Measurements from ENCODE around the gene XPA.

XPA gene

DNA sequence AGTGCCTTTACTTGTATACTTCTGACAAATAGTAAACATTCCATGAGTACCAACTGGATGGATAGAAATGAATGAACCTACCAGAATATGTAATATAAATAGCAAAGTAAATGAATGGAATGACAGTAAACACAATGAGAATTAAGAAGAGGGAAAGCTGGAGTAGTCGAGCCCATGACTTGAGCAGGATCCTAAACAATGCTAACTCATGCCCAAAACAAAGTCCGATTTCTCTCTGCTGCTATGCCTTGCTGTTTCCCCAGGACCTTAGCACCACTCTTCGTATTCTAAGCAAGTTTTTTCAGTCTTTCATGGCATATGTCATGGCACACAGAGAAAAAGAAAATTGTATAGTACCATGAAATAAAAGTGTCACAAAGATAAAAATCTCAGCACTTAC lies 1.8 kb downstream of the XPA start:
- TF ChIP-seq SIN3A (IDR thresholded peaks at IDR 0.05; ENCODE audit: borderline replicate concordance, insufficient read depth, low read length) (no peak), FOXP2 (optimal IDR thresholded peaks at IDR 0.05; ENCODE audit: borderline replicate concordance, extremely low read depth, extremely low read length, insufficient read depth) (no peak), POLR2AphosphoS5 (IDR thresholded peaks at IDR 0.05; ENCODE audit: low read depth, low read length) (no peak), TAF1 (IDR thresholded peaks at IDR 0.05; ENCODE audit: borderline replicate concordance, insufficient read depth, low read length) (no peak)
- TF ChIP-seq, protein P1, sequence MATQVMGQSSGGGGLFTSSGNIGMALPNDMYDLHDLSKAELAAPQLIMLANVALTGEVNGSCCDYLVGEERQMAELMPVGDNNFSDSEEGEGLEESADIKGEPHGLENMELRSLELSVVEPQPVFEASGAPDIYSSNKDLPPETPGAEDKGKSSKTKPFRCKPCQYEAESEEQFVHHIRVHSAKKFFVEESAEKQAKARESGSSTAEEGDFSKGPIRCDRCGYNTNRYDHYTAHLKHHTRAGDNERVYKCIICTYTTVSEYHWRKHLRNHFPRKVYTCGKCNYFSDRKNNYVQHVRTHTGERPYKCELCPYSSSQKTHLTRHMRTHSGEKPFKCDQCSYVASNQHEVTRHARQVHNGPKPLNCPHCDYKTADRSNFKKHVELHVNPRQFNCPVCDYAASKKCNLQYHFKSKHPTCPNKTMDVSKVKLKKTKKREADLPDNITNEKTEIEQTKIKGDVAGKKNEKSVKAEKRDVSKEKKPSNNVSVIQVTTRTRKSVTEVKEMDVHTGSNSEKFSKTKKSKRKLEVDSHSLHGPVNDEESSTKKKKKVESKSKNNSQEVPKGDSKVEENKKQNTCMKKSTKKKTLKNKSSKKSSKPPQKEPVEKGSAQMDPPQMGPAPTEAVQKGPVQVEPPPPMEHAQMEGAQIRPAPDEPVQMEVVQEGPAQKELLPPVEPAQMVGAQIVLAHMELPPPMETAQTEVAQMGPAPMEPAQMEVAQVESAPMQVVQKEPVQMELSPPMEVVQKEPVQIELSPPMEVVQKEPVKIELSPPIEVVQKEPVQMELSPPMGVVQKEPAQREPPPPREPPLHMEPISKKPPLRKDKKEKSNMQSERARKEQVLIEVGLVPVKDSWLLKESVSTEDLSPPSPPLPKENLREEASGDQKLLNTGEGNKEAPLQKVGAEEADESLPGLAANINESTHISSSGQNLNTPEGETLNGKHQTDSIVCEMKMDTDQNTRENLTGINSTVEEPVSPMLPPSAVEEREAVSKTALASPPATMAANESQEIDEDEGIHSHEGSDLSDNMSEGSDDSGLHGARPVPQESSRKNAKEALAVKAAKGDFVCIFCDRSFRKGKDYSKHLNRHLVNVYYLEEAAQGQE (IDR thresholded peaks at IDR 0.05; ENCODE audit: insufficient read depth in 1 of 2, low read depth in 2 of 2, low read length in 2 of 2): no peak

DNA sequence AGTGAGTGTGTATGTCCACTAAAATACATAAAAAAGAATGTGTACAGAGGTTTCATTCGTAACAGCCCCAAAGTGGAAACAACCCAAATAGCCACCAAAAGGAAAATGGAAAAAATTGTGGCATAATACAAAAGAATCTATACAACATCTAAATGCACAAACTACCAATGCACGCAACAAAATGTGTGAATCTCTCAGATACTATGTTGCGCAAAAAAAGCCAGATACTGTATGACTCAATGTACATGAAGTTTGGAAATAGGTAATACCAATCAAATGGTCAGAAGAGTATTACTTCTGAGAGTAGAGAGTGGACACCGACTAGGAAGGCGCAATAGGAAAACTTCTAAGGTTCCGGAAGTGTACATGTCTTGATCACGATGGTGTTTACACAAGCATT lies 2.4 kb downstream of the XPA start:
- TF ChIP-seq SIN3A (IDR thresholded peaks at IDR 0.05; ENCODE audit: borderline replicate concordance, insufficient read depth, low read length): no peak
- TF ChIP-seq FOXP2 (optimal IDR thresholded peaks at IDR 0.05; ENCODE audit: borderline replicate concordance, extremely low read depth, extremely low read length, insufficient read depth): no peak
- TF ChIP-seq, protein P1 (IDR thresholded peaks at IDR 0.05; ENCODE audit: insufficient read depth in 1 of 2, low read depth in 2 of 2, low read length in 2 of 2): no peak
- TF ChIP-seq TAF1 (IDR thresholded peaks at IDR 0.05; ENCODE audit: borderline replicate concordance, insufficient read depth, low read length): no peak
- no peak for TF ChIP-seq POLR2AphosphoS5 (IDR thresholded peaks at IDR 0.05; ENCODE audit: low read depth, low read length)

DNA sequence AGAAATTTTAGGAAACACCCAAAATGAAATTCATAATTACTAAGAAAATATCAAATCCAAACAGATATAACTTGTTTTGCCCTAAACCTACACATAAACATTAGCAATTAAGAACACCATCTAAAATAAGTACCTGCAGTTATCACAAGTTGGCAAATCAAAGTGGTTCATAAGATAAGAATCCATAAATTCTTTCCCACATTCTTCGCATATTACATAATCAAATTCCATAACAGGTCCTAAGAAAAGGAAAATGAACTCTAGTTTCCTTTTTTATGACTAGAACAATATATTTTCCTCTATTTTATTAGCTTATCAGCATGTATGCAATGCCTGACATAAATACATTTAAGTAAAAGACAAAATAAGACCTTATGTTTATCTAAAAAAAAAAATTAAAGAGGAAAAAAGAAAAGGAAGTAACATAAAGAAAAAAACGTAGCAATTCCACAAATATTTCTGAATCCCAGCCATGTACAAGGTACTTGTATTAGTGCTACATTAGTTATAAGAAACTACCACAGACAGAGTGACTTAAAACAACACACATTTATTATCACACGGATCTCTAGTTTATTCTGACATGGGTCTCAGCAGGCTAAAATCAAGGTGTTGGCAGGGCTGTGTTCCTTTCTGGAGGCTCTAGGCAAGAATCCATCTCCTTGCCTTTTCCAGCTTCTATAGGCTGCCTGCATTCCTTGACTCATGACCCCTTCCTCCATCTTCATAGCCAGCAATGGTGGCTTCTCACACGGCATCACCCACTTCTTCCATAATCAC lies 7.5 kb downstream of the XPA start:
- no peak for TF ChIP-seq TAF1 (IDR thresholded peaks at IDR 0.05; ENCODE audit: borderline replicate concordance, insufficient read depth, low read length)

DNA sequence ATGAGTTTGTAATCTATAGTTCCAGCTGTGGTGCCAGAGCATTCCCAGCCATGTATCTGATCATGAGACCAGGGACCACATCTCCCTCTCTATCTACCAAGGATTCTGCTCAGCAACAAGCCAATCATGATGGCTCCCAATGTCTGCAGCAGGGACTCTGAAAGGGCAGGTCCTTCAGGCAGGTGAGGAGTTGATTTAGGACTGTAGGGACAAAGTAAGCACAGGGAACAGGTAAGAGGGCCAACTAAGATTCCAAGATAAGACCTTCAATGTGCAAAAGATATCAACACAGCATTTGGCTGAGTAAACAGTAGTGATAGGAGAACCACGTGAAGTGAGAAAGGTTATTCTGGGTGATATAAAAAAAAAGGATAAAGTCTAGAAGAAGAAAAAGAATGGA lies 8.5 kb downstream of the XPA start:
- no peak for TF ChIP-seq SIN3A (IDR thresholded peaks at IDR 0.05; ENCODE audit: borderline replicate concordance, insufficient read depth, low read length)
- TF ChIP-seq TAF1 (IDR thresholded peaks at IDR 0.05; ENCODE audit: borderline replicate concordance, insufficient read depth, low read length): no peak
- no peak for TF ChIP-seq POLR2AphosphoS5 (IDR thresholded peaks at IDR 0.05; ENCODE audit: low read depth, low read length)
- TF ChIP-seq FOXP2 (optimal IDR thresholded peaks at IDR 0.05; ENCODE audit: borderline replicate concordance, extremely low read depth, extremely low read length, insufficient read depth): no peak
- TF ChIP-seq, protein P1 (IDR thresholded peaks at IDR 0.05; ENCODE audit: insufficient read depth in 1 of 2, low read depth in 2 of 2, low read length in 2 of 2): no peak

DNA sequence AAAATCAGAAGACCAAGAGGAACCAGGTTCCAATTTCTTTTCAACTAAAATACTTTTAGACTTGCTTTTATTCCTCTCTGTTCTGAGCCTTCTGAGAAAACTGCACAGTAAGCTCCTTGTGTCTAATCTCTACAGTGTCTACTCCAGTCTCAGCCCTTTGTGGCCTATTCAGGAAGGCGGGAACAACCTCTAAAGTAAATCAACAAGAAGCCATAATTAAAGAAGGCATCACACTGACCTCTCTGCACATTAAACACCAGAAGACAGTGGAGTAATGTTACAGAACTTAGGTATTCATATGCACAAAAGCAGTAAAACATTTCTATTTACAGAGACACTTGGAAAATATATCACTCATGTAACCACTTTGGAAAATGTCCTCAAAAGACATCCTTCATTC lies 14.9 kb downstream of the XPA start:
- TF ChIP-seq POLR2AphosphoS5 (IDR thresholded peaks at IDR 0.05; ENCODE audit: low read depth, low read length) (no peak), TAF1 (IDR thresholded peaks at IDR 0.05; ENCODE audit: borderline replicate concordance, insufficient read depth, low read length) (no peak), SIN3A (IDR thresholded peaks at IDR 0.05; ENCODE audit: borderline replicate concordance, insufficient read depth, low read length) (no peak), FOXP2 (optimal IDR thresholded peaks at IDR 0.05; ENCODE audit: borderline replicate concordance, extremely low read depth, extremely low read length, insufficient read depth) (no peak)
- TF ChIP-seq, protein P1 (IDR thresholded peaks at IDR 0.05; ENCODE audit: insufficient read depth in 1 of 2, low read depth in 2 of 2, low read length in 2 of 2): no peak
